ENCODE results near the gene MRFAP1.

DNA sequence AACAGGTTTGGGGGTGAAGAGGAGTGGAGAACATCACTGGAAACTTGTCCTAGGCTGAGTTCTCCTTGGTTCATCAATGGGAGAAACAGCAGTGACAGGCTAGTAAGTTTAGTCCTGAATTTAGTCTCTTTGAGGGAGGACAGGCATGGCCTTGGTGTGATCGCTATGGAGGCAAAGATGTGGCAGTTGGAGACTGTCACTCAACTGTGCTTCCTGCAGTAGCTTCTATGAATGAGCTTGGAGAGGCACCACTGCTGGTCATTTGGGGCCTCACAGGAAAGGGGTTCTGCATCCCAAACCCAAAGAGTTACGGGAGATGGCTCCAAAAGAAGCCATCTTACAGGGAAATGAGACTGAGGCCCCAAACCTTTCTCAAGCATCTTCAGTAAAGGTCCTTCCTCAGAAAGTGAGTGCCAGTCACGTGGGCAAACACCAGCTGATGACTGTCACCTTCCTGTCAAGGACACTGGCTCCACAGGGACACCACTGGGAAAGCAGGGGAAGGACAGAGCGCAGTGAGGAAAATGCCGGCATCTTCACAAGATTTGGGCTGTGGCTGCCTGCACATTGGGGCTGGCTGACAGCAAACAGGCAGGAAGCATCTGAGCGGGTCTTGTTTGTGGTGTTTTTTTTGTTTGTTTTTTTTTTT, 7.2 kb downstream of the MRFAP1 start:
- no peak for TF ChIP-seq POLR2A (IDR thresholded peaks at IDR 0.05)
- TF ChIP-seq, protein P1, sequence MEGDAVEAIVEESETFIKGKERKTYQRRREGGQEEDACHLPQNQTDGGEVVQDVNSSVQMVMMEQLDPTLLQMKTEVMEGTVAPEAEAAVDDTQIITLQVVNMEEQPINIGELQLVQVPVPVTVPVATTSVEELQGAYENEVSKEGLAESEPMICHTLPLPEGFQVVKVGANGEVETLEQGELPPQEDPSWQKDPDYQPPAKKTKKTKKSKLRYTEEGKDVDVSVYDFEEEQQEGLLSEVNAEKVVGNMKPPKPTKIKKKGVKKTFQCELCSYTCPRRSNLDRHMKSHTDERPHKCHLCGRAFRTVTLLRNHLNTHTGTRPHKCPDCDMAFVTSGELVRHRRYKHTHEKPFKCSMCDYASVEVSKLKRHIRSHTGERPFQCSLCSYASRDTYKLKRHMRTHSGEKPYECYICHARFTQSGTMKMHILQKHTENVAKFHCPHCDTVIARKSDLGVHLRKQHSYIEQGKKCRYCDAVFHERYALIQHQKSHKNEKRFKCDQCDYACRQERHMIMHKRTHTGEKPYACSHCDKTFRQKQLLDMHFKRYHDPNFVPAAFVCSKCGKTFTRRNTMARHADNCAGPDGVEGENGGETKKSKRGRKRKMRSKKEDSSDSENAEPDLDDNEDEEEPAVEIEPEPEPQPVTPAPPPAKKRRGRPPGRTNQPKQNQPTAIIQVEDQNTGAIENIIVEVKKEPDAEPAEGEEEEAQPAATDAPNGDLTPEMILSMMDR (IDR thresholded peaks at IDR 0.05) = no peak

Data from esophagus squamous epithelium (tissue), 4 donors.